HepG2 (cell line): ENCODE data around the gene SNRNP48. TPM values are rescaled to one million over a fixed set of nuclear protein-coding genes. Genes with fewer than 3 reads are reported as not detected.

ENCODE experiments used
- ARID2 ChIP-seq: sonication (generic); formaldehyde crosslinking; IDR thresholded peaks from 2 replicates; pipeline ENCODE4 v1.8.1; 2022; ENCODE audit warnings: mild to moderate bottlenecking, missing genetic modification reagents, borderline replicate concordance
- ATF7-NPFF ChIP-seq: sonication (generic); formaldehyde crosslinking; IDR thresholded peaks from 2 replicates; pipeline ENCODE4 v1.8.1; 2023; ENCODE audit warnings: mild to moderate bottlenecking, low read depth, missing genetic modification reagents, moderate library complexity
- CREM ChIP-seq, 2 experiments: sonication (generic) in 1 of 2; formaldehyde crosslinking in 1 of 2; IDR thresholded peaks; 2 replicates each; pipeline versions ENCODE4 v1.4.0 to v1.6.1; 2016 to 2020; ENCODE audit warnings: antibody characterized with exemption in 1 of 2, mild to moderate bottlenecking in 1 of 2, missing genetic modification reagents in 1 of 2
- FOSL1 ChIP-seq: sonication (generic); formaldehyde crosslinking; IDR thresholded peaks from 2 replicates; pipeline ENCODE4 v1.9.0; 2021; ENCODE audit warnings: missing genetic modification reagents, borderline replicate concordance
- FUBP1 ChIP-seq: sonication (generic); formaldehyde crosslinking; IDR thresholded peaks from 2 replicates; pipeline ENCODE4 v1.5.1; 2020; ENCODE audit warnings: missing genetic modification reagents, mild to moderate bottlenecking, borderline replicate concordance
- HMGA1 ChIP-seq: sonication (generic); formaldehyde crosslinking; conservative IDR thresholded peaks from 2 replicates; pipeline ENCODE4 v1.4.0; 2020; ENCODE audit warnings: missing genetic modification reagents
- MAX ChIP-seq: IDR thresholded peaks from 2 replicates; pipeline ENCODE4 v1.6.1; 2012; ENCODE audit warnings: inconsistent platforms
- MXD4 ChIP-seq: IDR thresholded peaks from 2 replicates; pipeline ENCODE4 v1.6.1; 2016; ENCODE audit warnings: mild to moderate bottlenecking, missing biosample characterization, missing genetic modification reagents
- MYNN ChIP-seq: sonication (generic); formaldehyde crosslinking; IDR thresholded peaks from 2 replicates; pipeline ENCODE4 v1.4.0; 2020; ENCODE audit warnings: mild to moderate bottlenecking, low read depth, missing genetic modification reagents
- NFYB ChIP-seq: sonication (generic); formaldehyde crosslinking; IDR thresholded peaks from 2 replicates; pipeline ENCODE4 v1.4.0; 2020; ENCODE audit warnings: missing genetic modification reagents
- PAF1 ChIP-seq: IDR thresholded peaks from 2 replicates; pipeline ENCODE4 v1.6.1; 2016; ENCODE audit warnings: missing genetic modification reagents, missing compliant biosample characterization
- POLR2A ChIP-seq, 2 experiments: IDR thresholded peaks; 2 replicates each; pipeline ENCODE4 v1.6.1; 2011; ENCODE audit warnings: low read depth in 2 of 2, low read length in 2 of 2, mild to moderate bottlenecking in 1 of 2, moderate library complexity in 1 of 2; ENCODE audit not compliant: insufficient read depth in 1 of 2
- RFX3 ChIP-seq: IDR thresholded peaks from 2 replicates; pipeline ENCODE4 v1.6.1; 2016; ENCODE audit warnings: missing biosample characterization, missing genetic modification reagents
- SSRP1 ChIP-seq: IDR thresholded peaks from 2 replicates; pipeline ENCODE4 v1.6.1; 2016; ENCODE audit warnings: control low read depth
- THYN1 ChIP-seq: sonication (generic); formaldehyde crosslinking; IDR thresholded peaks from 2 replicates; pipeline ENCODE4 v1.8.1; 2023; ENCODE audit warnings: low read depth, mild to moderate bottlenecking, moderate library complexity, missing genetic modification reagents, borderline replicate concordance
- ZFX ChIP-seq: sonication (generic); formaldehyde crosslinking; IDR thresholded peaks from 2 replicates; pipeline ENCODE4 v1.4.0; 2020; ENCODE audit warnings: mild to moderate bottlenecking, low read depth, missing genetic modification reagents, moderate library complexity
- ZNF235 ChIP-seq: sonication (generic); formaldehyde crosslinking; IDR thresholded peaks from 2 replicates; pipeline ENCODE4 v1.8.1; 2023; ENCODE audit warnings: mild to moderate bottlenecking, missing genetic modification reagents, borderline replicate concordance
- ZNF326 ChIP-seq: sonication (generic); formaldehyde crosslinking; IDR thresholded peaks from 2 replicates; pipeline ENCODE4 v1.4.0; 2020; ENCODE audit warnings: missing genetic modification reagents, borderline replicate concordance
- ZSCAN12 ChIP-seq: sonication (generic); formaldehyde crosslinking; IDR thresholded peaks from 2 replicates; pipeline ENCODE4 v1.9.0; 2021; ENCODE audit warnings: mild to moderate bottlenecking, missing genetic modification reagents
- polyA plus RNA-seq, 8 experiments: library from polyadenylated mRNA; depleted of rRNA in 3 of 8; stranded (reverse) in 7 of 8; unstranded in 1 of 8; fragments of >200 nt; fragmentation: Illumina TruSeq in 4 of 8; extraction: Trizol in 4 of 8; gene quantifications; 2 replicates each; pipeline versions ENCODE4 v1.2.1 to v1.2.3, GENCODE V29; 2011 to 2016; ENCODE audit warnings: low read depth in 4 of 8, missing spikeins in 1 of 8, mixed read lengths in 1 of 8; ENCODE audit not compliant: insufficient read depth in 1 of 8
- total RNA-seq, 5 experiments: library from RNA; depleted of rRNA; stranded (reverse); fragments of >200 nt; fragmentation: Illumina TruSeq; extraction: Trizol; gene quantifications; 2 replicates each; pipeline ENCODE4 v1.2.3, GENCODE V29; 2016; ENCODE audit warnings: low read depth in 1 of 5
- TF ChIP-seq, protein P1 (sequence below): sonication (generic); formaldehyde crosslinking; IDR thresholded peaks from 2 replicates; pipeline ENCODE4 v1.4.0; 2020; ENCODE audit warnings: missing genetic modification reagents
- TF ChIP-seq, protein P2 (sequence below): IDR thresholded peaks from 2 replicates; pipeline ENCODE4 v1.6.1; 2012; ENCODE audit warnings: low read depth, low read length, improper control_type of control experiment

Gene SNRNP48
- total and polyA plus RNA-seq, 2 of the 13 experiments (the other 11 are each of a cell fraction or from before 2014, with no cell fraction given) = 17.5 to 47.5 TPM

DNA sequence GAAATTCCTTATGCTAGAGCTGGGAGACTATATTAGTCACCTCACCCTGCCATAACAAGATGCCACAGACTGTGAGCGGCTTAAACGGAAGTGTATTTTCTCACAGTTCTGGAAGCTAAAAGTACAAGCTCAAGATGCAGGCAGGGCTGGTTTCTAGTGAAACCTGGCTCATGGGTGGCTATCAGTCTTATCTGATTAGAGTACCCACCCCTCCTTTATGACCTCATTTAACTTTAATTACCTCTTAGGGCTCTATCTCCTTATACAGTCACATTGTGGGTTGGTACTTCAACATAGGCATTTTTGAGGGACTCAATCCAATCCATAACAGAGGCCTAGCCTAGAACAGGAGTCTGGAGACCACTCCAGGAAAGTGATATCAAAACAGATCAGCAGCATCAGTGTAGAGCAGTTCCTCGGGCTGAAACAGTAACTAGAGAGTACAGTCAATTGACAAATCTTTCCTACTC lies 2.3 kb upstream of the SNRNP48 start (continued):
- TF ChIP-seq ZSCAN12 (CRISPR knock-in tag) (no peak), SSRP1 (no peak), NFYB (CRISPR knock-in tag) (no peak), MAX (no peak), ZNF326 (CRISPR knock-in tag) (no peak), FUBP1 (CRISPR knock-in tag) (peak; percentile 33; the same call in 1 of the 2 replicates), MXD4 (0 out of 2 replicates have a peak, but pooled peaks have one; percentile 16), ATF7-NPFF (CRISPR knock-in tag) (no peak), ARID2 (no peak), FOSL1 (CRISPR knock-in tag) (no peak), ZNF235 (no peak), POLR2A (IDR thresholded peaks at IDR 0.05; ENCODE audit: insufficient read depth in 1 of 2, low read depth in 2 of 2, low read length in 2 of 2) (peak in 1 of 2 experiments; percentile 26; a peak in 1 of 4 replicates), THYN1 (no peak), PAF1 (peak; percentile 95), HMGA1 (CRISPR knock-in tag) (no peak), CREM (IDR thresholded peaks at IDR 0.05) (peak; percentile 17; the same call in 1 of the 2 replicates), CREM (CRISPR knock-in tag; IDR thresholded peaks at IDR 0.05) (no peak), RFX3 (no peak), MYNN (no peak), ZFX (CRISPR knock-in tag) (0 out of 2 replicates have a peak, but pooled peaks have one; percentile 26)
- TF ChIP-seq, protein P1, sequence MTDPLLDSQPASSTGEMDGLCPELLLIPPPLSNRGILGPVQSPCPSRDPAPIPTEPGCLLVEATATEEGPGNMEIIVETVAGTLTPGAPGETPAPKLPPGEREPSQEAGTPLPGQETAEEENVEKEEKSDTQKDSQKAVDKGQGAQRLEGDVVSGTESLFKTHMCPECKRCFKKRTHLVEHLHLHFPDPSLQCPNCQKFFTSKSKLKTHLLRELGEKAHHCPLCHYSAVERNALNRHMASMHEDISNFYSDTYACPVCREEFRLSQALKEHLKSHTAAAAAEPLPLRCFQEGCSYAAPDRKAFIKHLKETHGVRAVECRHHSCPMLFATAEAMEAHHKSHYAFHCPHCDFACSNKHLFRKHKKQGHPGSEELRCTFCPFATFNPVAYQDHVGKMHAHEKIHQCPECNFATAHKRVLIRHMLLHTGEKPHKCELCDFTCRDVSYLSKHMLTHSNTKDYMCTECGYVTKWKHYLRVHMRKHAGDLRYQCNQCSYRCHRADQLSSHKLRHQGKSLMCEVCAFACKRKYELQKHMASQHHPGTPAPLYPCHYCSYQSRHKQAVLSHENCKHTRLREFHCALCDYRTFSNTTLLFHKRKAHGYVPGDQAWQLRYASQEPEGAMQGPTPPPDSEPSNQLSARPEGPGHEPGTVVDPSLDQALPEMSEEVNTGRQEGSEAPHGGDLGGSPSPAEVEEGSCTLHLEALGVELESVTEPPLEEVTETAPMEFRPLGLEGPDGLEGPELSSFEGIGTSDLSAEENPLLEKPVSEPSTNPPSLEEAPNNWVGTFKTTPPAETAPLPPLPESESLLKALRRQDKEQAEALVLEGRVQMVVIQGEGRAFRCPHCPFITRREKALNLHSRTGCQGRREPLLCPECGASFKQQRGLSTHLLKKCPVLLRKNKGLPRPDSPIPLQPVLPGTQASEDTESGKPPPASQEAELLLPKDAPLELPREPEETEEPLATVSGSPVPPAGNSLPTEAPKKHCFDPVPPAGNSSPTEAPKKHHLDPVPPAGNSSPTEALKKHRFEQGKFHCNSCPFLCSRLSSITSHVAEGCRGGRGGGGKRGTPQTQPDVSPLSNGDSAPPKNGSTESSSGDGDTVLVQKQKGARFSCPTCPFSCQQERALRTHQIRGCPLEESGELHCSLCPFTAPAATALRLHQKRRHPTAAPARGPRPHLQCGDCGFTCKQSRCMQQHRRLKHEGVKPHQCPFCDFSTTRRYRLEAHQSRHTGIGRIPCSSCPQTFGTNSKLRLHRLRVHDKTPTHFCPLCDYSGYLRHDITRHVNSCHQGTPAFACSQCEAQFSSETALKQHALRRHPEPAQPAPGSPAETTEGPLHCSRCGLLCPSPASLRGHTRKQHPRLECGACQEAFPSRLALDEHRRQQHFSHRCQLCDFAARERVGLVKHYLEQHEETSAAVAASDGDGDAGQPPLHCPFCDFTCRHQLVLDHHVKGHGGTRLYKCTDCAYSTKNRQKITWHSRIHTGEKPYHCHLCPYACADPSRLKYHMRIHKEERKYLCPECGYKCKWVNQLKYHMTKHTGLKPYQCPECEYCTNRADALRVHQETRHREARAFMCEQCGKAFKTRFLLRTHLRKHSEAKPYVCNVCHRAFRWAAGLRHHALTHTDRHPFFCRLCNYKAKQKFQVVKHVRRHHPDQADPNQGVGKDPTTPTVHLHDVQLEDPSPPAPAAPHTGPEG (CRISPR knock-in tag) = no peak
- TF ChIP-seq, protein P2, sequence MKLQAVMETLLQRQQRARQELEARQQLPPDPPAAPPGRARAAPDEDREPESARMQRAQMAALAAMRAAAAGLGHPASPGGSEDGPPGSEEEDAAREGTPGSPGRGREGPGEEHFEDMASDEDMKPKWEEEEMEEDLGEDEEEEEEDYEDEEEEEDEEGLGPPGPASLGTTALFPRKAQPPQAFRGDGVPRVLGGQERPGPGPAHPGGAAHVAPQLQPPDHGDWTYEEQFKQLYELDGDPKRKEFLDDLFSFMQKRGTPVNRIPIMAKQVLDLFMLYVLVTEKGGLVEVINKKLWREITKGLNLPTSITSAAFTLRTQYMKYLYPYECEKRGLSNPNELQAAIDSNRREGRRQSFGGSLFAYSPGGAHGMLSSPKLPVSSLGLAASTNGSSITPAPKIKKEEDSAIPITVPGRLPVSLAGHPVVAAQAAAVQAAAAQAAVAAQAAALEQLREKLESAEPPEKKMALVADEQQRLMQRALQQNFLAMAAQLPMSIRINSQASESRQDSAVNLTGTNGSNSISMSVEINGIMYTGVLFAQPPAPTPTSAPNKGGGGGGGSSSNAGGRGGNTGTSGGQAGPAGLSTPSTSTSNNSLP = no peak
